B cell (primary cell): ENCODE data around the gene DYNLRB2.

Source experiments
- EZH2 ChIP-seq: IDR thresholded peaks from 2 replicates; pipeline ENCODE4 v1.6.1; 2012; ENCODE audit warnings: borderline replicate concordance, low read depth, mild to moderate bottlenecking, moderate library complexity, low read length; ENCODE audit not compliant: insufficient read depth, poor library complexity, severe bottlenecking
- TF ChIP-seq, protein P1 (sequence below): fragments of 200-600 bp; IDR thresholded peaks from one replicate; pipeline ENCODE4 v1.8.0; 2022; ENCODE audit warnings: antibody characterized with exemption, mild to moderate bottlenecking

DNA sequence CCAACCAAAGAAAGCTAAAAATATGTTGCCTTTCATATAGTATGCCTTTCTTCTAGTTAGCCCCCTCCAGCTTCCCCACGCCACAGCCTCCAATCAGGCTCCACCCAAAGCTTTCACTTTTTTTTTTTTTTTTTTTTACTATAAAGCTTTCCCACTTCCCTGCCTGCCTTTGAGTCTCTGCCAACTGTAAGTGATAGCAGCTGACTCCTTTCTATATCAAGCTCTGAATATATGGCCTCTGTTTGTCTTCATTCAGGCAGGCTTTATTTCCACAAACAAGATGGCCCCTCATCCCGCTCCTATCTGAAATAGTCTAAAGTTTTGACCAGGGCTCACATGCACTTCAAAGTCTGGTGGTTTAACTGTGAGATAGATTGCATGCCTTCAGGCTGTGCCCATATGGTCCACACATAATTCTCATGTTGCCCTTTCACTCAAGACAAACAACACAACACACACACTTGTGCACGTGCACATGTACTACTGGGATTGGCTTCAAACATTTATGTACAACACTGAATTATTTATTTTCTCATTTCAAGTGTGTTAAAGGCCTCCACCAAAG lies 39.8 kb upstream of the DYNLRB2 start:
- TF ChIP-seq, protein P1, sequence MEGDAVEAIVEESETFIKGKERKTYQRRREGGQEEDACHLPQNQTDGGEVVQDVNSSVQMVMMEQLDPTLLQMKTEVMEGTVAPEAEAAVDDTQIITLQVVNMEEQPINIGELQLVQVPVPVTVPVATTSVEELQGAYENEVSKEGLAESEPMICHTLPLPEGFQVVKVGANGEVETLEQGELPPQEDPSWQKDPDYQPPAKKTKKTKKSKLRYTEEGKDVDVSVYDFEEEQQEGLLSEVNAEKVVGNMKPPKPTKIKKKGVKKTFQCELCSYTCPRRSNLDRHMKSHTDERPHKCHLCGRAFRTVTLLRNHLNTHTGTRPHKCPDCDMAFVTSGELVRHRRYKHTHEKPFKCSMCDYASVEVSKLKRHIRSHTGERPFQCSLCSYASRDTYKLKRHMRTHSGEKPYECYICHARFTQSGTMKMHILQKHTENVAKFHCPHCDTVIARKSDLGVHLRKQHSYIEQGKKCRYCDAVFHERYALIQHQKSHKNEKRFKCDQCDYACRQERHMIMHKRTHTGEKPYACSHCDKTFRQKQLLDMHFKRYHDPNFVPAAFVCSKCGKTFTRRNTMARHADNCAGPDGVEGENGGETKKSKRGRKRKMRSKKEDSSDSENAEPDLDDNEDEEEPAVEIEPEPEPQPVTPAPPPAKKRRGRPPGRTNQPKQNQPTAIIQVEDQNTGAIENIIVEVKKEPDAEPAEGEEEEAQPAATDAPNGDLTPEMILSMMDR: no peak
- no peak for TF ChIP-seq EZH2
